Measurements from ENCODE around the gene TMEM125.

GRCh38 chr1:43286115-43286514 lies 16.3 kb downstream of the TMEM125 start:
- TF ChIP-seq POLR2AphosphoS5 (IDR thresholded peaks at IDR 0.05; ENCODE audit: low read depth, low read length) (no peak), REST (IDR thresholded peaks at IDR 0.05; ENCODE audit: low read depth, low read length) (no peak), MEF2A (IDR thresholded peaks at IDR 0.05; ENCODE audit: borderline replicate concordance, low read depth) (no peak), CHD2 (IDR thresholded peaks at IDR 0.05; ENCODE audit: low read length, partially characterized antibody) (no peak)

Data from SK-N-SH (cell line).